Stimulated activated CD4-positive, alpha-beta T cell treated with anti-CD3 and anti-CD28 coated beads, Interleukin-2, amount 100 ng/mL, for 24 hours (primary cell): ENCODE results near the gene MCCC2.
A peak's percentile ranks its signal among the peaks of the same experiment; 100 is the strongest.
"Not testable (repeated sequence)": the region's sequence is repeated elsewhere in the genome, so short reads cannot be mapped to it uniquely, and the experiment has no call there.

Experiments
- DNase-seq, 2 donors: peaks; one replicate each; pipeline ENCODE4 v3.0.0-alpha.2; 2020

MCCC2 gene

DNA sequence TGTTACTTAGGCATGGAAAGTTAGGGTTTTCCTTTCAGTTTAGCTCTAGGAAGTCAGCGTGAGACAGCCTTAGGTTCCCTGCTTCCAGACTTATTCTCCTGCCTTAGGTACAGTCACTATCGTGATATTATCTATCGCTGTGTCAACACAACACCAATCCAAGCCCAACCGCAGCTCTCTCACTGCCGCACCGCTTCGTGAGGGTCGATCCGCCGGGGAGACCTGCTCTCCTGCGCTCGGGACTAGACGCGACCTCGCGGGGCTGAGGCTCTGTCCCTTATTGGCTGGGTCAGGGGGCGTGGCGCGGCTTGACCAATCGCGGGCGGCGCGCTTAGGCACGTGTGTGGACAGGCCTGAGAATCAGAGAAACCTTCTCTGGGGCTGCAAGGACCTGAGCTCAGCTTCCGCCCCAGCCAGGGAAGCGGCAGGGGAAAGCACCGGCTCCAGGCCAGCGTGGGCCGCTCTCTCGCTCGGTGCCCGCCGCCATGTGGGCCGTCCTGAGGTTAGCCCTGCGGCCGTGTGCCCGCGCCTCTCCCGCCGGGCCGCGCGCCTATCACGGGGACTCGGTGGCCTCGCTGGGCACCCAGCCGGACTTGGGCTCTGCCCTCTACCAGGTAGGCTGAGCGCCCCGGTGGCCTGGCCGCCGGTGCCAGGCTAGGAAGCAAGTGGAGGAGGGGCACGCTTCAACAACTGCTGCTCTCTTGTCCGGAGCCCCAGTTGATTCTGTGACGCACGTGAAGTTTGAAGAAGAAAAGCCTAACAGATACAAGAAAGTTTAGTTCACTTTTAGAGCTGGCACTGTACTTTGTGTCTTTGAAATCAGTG lies at the start of gene MCCC2:
Gene MCCC2, plus strand, starts transcription at position 400 of the 825 bp plus-strand sequence. Its CDS starts 86 bp downstream, at position 486.
- peak; percentile 97 to 98 for DNase-seq

GRCh38 chr5:71537687-71538086 lies 49.5 kb upstream of the MCCC2 start:
- no peak for DNase-seq

- not testable (repeated sequence) for DNase-seq
Observed at GRCh38 chr5:71550885-71551284, 36.3 kb upstream of the MCCC2 start.

DNA sequence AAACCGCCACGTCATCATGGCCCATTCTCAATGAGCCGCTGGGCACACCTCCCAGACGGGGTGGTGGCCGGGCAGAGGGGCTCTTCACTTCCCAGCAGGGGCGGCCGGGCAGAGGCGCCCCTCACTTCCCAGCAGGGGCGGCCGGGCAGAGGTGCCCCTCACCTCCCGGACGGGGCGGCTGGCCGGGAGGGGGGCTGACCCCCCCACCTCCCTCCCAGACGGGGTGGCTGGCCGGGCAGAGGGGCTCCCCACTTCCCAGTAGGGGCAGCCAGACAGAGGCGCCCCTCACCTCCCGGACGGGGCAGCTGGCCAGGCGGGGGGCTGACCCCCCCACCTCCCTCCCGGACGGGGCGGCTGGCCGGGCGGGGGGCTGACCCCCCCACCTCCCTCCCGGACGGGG lies 35.6 kb upstream of the MCCC2 start:
- DNase-seq = not testable (repeated sequence)

GRCh38 chr5:71552026-71552749 lies 35.0 kb upstream of the MCCC2 start:
- DNase-seq = not testable (repeated sequence)

DNA sequence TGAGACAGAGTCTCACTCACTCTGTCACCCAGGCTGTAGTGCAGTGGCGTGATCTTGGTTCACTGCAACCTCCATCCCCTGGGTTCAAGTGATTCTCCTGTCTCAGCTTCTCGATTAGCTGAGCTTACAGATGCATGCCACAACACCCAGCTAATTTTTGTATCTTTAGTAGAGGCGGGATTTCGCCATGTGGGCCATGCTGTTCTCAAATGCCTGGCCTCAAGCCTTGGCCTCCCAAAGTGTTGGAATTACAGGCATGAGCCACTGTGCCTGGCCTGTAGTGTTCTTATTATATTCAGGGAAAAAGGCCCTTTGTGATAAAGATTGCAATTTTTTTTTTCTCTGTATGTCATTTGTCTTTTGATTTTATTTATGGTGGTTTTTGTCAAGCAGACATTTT lies 24.0 kb upstream of the MCCC2 start:
- no peak for DNase-seq

DNA sequence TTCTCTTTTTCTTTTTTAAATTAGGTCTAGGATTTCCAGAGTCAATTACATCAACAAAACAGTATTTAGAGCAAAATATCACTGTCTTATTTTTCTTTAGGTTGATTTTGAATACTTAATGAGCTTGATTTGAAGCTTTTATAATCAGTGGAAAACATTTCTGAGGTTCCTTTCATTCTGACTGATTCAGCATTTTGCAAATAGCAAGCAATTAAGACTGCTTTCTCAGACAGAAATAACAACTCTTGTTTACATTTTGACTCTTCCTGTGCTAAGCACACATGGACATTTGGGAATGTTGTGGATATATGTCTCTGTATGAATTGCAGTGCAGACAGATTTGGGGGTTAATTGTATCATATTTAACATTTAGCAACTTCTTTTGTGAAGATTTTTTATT lies 22.2 kb upstream of the MCCC2 start:
- DNase-seq = no peak

DNA sequence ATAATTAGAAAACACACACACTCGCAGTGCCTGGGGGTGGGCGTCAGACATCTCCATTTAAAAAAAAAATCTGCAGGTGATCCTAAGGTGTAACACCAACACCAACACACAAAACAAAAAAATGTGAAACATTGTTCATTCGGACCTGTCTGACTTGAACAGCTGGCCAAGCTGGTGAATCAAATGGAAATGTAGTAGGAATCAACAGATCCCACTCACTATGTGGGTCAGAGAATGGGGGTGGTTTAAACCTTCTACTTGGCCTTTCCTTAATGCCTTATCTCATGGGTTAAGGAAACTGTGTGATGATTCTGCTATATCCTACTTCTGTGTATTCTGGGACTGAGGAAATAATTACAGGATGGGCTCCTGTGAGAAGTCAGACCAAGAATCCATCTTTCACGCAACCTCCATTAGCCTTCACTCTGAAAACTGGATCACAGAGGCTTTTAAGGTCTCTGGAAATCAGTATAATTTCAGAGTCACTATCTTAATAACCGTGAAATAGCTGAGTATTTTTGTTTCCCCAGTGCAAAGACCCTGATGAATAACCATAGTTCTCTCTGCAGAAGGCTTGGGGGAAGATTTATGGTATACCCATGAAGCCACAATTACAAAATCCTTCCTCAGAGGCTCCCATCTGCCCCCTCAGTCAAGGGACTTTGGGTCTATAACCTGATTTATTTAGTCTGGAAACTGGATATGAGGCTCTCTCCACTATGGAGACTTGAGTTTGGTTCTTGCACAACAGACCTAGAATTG lies 17.2 kb upstream of the MCCC2 start:
- DNase-seq = no peak

DNA sequence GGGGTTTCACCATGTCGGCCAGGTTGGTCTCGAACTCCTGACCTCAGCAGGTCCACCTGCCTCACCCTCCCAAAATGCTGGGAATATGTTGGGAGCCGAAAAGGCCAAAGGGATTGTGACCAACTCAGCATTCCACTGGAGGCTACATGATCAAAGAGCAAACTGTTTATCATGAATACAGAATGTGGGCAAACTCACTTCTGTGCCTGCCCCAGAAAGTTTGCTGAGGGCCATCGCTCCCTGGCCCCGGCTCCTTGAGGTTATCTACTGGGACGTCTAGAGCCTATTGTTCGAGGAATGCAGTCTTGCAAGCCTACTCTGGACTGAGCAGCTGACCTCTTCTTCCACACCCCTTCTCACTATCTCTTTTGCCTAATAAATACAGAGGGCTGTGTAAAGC lies 15.3 kb upstream of the MCCC2 start:
- not testable (repeated sequence) for DNase-seq

GRCh38 chr5:71573591-71573990 lies 13.5 kb upstream of the MCCC2 start:
- DNase-seq = no peak

- not testable (repeated sequence) for DNase-seq
Observed at GRCh38 chr5:71575588-71575987, 11.6 kb upstream of the MCCC2 start.

- DNase-seq = no peak
Observed at GRCh38 chr5:71576241-71576640, 10.9 kb upstream of the MCCC2 start.

- not testable (repeated sequence) for DNase-seq
Observed at GRCh38 chr5:71577839-71578238, 9.3 kb upstream of the MCCC2 start.

DNA sequence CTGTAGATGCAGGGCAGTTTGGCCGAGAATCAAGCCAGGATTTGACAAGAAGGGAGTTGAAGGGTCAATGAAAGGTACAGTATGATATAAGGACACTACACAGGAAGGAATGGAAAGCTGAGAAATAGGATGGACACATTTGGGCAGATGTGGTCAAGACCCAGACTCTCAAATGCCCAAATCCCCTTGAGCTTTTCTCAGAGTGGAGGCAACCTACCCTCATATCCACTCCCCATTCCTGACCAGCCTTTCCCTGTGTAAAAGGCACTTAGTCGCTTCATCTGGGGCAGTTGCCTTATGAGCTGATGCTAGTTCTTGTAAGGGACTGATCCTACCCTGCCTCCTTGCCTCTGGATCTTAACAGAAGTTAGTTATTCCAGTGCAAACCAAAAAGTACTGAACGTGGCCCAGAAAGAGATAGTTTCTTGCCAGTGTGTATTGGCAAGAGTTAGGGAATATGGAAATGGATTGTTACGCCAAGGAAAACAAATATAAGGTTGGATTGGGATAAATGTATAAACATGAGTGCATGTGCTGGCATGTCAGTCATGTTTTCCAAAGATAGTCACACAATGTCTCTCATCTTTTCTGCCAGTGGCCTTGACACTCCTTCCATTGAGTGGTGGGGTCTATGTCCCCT lies 4.1 kb upstream of the MCCC2 start:
- no peak for DNase-seq

DNA sequence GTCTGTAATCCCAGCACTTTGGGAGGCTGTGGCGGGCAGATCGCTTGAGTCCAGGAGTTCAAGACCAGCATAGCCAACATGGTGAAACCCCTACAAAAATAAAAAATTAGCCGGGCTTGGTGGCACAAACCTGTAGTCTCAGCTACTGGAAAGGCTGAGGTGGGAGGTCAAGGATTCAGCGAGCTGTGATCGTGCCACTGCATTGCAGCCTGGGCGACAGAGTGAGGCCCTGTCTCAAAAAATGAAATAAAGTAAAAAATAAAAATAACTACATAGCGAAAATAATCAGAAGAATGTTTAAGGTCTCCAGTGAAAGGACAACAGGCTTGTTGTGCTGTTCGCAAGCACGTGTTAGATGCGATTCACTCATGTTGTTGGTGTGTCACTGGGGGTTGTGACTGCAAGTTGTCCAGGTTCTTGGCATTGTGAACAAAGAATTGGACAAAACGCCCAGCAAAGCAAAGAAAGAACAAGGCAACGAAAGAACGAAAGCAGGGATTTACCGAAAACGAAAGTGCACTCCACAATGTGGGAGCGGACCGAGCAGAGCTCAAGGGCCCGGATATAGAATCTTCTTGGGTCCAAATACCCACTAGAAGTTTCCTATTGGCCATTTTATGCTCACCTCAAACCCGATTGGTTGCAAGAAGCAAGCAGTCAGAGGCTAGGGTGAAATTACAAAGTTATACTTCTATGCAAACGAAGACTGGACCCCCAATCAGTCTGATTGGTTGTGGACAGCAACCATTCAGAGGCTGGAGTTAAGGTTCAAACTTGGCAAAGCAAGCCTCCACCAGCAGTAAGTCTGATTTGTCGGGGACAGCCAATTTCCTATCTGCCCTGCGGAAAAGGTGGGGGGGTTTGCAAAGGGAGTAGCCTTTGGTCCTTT lies 844 bp upstream of the MCCC2 start:
- DNase-seq = peak in 1 of 2 donors; percentile 4

DNA sequence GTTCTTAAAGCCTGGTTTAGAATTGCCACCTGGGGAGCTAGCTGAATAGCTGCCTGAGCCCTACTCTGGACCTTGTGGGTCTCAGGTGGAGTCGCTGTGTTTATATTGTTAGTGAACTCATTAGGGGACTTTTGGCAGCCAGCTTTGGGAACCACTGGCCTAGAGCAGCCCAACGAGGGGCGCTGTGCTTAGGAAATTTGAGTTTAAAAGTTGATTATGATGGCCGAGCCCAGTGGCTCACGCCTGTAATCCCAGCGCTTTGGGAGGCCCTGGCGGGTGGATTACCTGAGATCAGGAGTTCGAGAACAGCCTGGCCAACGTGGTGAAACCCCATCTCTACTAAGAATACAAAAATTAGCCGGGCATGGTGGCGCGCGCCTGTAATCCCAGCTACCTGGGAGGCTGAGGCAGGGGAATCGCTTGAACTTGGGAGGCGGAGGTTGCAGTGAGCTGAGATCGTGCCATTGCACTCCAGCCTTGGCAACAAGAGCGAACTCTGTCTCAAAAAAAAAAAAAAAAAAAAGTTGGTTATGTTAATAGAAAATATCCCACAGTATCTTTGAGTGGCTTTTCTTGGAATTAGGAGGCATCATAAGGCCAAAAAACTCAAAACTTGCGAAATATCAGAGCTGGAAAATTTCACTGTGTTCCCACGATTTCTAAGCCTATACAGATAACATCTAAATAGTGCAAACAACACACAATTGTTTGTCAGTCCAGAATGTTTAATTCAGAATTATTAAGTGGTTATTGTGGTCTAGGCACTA lies 809 bp downstream of the MCCC2 start:
- DNase-seq = peak; percentile 9 to 22

DNA sequence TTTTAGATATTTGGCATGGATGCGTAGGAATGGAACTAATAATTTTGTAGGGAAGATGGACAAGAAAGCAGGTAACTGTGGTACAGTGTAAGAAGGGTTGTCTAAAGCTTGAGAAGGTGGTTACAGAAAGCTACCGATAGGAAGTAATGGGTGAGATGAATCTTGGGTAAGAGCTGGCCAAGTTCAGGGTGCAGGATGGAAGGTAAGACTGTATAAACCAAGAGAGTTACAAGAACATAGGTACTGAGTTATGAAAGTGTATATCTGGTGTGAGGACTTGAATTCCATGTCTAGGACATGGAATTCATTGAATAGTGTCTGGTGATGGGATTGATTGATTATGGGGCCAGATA lies 1.4 kb downstream of the MCCC2 start:
- DNase-seq = no peak

DNA sequence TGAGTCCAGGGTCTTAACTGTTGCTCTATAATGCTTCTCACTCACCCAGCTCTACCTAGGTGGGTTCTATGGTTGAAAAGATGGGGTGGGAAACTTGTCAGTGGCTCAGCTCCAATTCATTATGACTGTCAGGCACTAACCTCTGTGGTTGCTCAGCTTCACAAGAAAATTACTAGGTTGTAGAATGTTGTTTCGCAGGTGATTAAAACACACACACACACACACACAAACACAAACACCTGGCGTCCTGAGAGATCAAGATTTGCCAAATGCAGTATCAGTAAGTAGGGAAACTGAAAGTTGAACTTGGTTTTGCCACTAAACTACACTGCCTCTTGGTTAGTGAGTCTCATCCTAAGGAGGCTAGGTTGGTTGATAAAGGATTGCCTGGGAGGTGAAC lies 2.8 kb downstream of the MCCC2 start:
- no peak for DNase-seq

DNA sequence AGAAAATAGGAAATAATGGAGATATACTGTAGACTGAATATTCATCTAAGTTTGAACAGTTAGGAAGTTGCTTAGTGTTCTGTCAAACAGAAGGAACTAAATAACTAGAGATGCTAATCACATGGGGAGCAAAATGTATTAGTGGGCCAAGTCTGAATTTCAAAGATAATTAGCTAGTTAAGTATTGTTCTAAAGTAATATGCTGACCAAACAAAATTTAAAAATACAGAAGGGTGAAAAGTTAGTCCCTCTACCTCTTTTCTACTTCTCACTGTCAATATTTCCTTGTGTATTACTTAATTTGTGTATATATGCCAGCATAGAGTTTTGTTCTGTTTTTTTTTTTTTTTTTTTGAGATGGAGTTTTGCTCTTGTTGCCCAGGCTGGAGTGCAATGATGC lies 4.0 kb downstream of the MCCC2 start:
- no peak for DNase-seq

DNA sequence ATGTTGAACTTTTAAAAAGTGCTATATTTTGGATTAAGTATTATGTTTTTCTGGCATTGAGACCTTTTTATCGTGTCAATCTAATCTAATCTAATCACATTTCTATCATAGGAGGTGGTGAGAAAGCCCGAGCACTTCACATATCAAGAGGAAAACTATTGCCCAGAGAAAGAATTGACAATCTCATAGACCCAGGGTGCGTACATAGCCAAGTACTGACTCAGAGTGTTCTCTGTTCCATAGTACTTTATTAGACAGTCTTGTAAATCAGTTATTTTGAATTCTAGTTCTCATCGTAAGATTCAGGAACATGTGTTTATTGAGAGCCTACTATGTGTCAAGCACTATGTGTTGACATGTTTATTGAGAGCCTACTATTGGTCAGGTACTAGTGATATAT lies 9.0 kb downstream of the MCCC2 start:
- DNase-seq = no peak

DNA sequence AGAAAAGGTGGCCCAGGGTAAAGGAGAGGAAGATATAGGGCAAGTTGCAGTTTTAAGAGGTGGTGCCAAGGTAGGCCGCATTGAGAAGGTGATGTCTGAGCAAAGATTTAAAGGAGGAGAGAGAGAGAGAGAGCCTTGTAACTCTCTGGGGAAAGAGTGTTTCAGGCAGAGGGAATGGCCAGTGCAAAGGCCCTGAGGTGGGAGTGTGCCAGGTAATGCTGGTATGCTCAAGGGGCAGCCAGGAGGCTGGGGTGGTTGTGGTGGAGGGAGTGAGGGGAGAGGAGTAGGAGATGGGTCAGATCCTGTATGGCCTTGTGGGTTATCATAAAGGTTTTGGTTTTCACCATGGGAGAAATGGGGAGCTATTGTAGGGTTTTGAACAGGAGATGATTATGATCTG lies 9.9 kb downstream of the MCCC2 start:
- no peak for DNase-seq
